ENCODE results near the gene ASPRV1. TPM values are rescaled to one million over a fixed set of nuclear protein-coding genes. Genes with fewer than 3 reads are reported as not detected.

ASPRV1 gene
- total RNA-seq, 1 experiment from 2014 or later = 0.48 TPM

DNA sequence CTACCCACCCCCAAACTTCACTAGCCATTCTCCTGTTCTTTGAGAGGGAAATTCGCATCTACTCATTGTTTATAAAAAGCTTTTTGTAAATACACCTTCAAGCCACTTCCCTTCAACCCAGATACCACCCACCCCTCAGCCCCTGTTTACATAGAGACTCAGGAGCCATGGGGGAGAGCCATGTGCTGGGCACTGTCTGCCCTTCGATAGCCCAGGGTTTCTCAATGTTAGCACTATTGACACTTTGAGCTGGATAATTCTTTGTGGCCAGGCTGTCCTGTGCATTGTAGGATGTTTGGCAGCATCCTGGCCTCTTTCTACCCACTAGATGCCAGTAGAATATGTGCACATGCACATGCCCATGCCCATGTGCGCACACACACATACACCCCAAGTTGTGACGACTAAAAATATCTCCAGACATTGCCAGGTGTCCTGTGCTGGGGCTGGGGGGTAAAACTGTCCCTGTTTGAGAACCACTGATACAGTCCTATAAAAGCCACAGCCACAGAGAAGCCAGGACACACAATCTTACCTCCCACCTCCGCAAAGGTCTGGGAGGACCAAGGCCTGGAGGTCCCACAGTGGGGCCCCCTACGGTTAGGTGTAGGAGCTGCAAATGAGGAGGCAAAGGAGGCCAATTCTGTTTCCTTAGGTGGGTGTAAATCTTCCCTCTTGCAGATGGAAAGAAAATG lies 44.5 kb upstream of the ASPRV1 start:
- no peak for TF ChIP-seq EZH2 (IDR thresholded peaks at IDR 0.05; ENCODE audit: low read depth)
- TF ChIP-seq, protein P1, sequence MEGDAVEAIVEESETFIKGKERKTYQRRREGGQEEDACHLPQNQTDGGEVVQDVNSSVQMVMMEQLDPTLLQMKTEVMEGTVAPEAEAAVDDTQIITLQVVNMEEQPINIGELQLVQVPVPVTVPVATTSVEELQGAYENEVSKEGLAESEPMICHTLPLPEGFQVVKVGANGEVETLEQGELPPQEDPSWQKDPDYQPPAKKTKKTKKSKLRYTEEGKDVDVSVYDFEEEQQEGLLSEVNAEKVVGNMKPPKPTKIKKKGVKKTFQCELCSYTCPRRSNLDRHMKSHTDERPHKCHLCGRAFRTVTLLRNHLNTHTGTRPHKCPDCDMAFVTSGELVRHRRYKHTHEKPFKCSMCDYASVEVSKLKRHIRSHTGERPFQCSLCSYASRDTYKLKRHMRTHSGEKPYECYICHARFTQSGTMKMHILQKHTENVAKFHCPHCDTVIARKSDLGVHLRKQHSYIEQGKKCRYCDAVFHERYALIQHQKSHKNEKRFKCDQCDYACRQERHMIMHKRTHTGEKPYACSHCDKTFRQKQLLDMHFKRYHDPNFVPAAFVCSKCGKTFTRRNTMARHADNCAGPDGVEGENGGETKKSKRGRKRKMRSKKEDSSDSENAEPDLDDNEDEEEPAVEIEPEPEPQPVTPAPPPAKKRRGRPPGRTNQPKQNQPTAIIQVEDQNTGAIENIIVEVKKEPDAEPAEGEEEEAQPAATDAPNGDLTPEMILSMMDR (conservative IDR thresholded peaks at IDR 0.05) = no peak
- POLR2A ChIA-PET (ENCODE audit: unreplicated experiment) = interaction anchor here (0.5 kb wide), 1 partner anchor 92 kb away, joined by 3 read pairs; no protein-coding TSS in a partner anchor
- Histone ChIP-seq H3F3A (ENCODE audit: insufficient read depth, low read depth) (peaks cover 4% of the 10 kb centered on the region), H3K4me3 (no peak overlapping the region), H3K9me2 (ENCODE audit: insufficient read depth) (no peaks in the 10 kb centered on the region), H3K36me3 (ENCODE audit: low read depth) (no peaks in the 10 kb centered on the region), H3K27ac (no peak overlapping the region), H4K20me1 (ENCODE audit: insufficient read depth) (no peaks in the 10 kb centered on the region), H3K79me2 (ENCODE audit: low read depth) (no peaks in the 10 kb centered on the region), H2AFZ (no peak overlapping the region), H3K9me3 (ENCODE audit: insufficient read depth, low read depth) (no peaks in the 10 kb centered on the region), H3K27me3 (ENCODE audit: insufficient read depth, low read depth) (no peaks in the 10 kb centered on the region), H3K4me2 (no peak overlapping the region), H3K4me1 (replicated peaks; ENCODE audit: insufficient read depth) (0 out of 2 replicates have a peak, but pooled peaks cover 11% of the 10 kb centered on the region)
- no peak for DNase-seq
- intact Hi-C loops (cut with micrococcal nuclease; ENCODE audit: unreplicated experiment) = no loop called here
- CTCF ChIA-PET = no interaction called here
- no TSS peak for BruUV-seq (replicated peaks)

DNA sequence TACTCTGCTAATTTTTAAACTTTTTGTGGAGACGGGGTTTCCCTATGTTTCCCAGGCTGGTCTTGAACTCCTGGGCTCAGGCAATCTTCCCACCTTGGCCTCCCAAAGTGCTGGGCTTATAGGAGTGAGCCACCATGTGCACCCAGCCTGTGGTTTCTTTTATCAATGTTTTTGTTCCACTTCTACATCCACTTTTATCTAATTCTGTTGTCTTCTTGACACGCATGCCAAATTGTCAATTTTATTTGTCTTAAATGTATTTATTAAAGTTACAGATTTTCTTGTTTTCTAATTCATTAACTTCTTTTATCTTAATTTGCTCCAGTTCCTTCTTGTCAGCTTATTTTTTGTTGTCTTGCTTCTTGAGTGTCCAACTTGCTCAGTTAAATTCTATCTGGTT lies 43.8 kb upstream of the ASPRV1 start:
- H3K36me3 ChIP-seq (ENCODE audit: low read depth) = no peaks in the 10 kb centered on the region
- no peak overlapping the region for H3K27ac ChIP-seq
- intact Hi-C loops (cut with micrococcal nuclease; ENCODE audit: unreplicated experiment) = no loop called here
- no peaks in the 10 kb centered on the region for H3K9me2 ChIP-seq (ENCODE audit: insufficient read depth)
- H3K9me3 ChIP-seq (ENCODE audit: insufficient read depth, low read depth) = no peaks in the 10 kb centered on the region
- no peaks in the 10 kb centered on the region for H3K79me2 ChIP-seq (ENCODE audit: low read depth)
- H3K27me3 ChIP-seq (ENCODE audit: insufficient read depth, low read depth) = no peaks in the 10 kb centered on the region
- no peak overlapping the region for H3K4me2 ChIP-seq
- H2AFZ ChIP-seq = no peak overlapping the region
- peaks cover 5% of the 10 kb centered on the region for H3F3A ChIP-seq (ENCODE audit: insufficient read depth, low read depth)
- DNase-seq = no peak
- ChIA-PET POLR2A (ENCODE audit: unreplicated experiment) (interaction anchor here (0.5 kb wide), 1 partner anchor 91 kb away, joined by 3 read pairs; no protein-coding TSS in a partner anchor), CTCF (no interaction called here)
- BruUV-seq (replicated peaks) = no TSS peak
- H3K4me3 ChIP-seq = no peak overlapping the region
- 0 out of 2 replicates have a peak, but pooled peaks cover 6% of the 10 kb centered on the region for H3K4me1 ChIP-seq (replicated peaks; ENCODE audit: insufficient read depth)
- TF ChIP-seq, protein P1 (conservative IDR thresholded peaks at IDR 0.05) = no peak
- no peaks in the 10 kb centered on the region for H4K20me1 ChIP-seq (ENCODE audit: insufficient read depth)

DNA sequence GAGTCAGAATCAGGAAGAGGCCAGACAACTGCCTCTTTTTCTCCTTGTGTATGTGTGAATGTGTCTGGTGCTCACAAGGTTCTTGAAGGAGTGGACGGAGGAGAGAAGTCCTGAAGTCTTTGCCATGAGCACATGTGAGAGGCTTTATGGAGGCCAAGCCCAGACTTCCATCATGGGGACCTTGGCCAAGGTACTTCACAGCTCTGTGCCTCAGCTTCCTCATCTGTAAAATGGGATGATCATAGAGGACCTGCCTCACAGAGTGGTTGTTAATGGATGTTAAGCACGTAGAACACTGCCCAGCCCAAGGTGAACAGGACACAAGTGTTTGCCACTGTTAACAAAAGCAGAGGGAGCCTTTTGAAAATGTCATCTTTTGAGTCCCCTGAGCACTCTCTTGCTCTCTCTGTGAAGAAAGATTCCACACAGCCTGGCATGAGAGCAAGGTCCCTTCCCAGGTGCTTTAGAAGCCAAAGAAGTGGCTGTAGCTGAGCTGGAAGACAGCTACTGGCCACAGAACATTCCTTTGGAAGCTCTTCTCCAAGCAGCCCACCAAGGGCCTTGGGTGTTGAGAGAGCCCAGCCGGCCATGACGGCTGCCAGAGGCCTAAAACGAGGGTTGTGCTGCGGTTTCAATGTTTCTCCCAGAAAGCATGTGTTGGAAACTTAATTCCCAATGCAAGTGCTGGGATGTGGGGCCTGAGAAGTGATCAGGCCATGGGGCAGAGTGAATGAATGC lies 41.8 kb upstream of the ASPRV1 start:
- no peak for DNase-seq
- no peaks in the 10 kb centered on the region for H3K27me3 ChIP-seq (ENCODE audit: insufficient read depth, low read depth)
- peaks cover 18% of the 10 kb centered on the region for H3K4me1 ChIP-seq (replicated peaks; ENCODE audit: insufficient read depth)
- H3K9me2 ChIP-seq (ENCODE audit: insufficient read depth) = no peaks in the 10 kb centered on the region
- H3K79me2 ChIP-seq (ENCODE audit: low read depth) = no peaks in the 10 kb centered on the region
- H4K20me1 ChIP-seq (ENCODE audit: insufficient read depth) = no peaks in the 10 kb centered on the region
- no peak overlapping the region for H3K4me2 ChIP-seq
- H3K36me3 ChIP-seq (ENCODE audit: low read depth) = no peaks in the 10 kb centered on the region
- no peak overlapping the region for H3K27ac ChIP-seq
- peaks cover 20% of the 10 kb centered on the region for H3F3A ChIP-seq (ENCODE audit: insufficient read depth, low read depth)
- no peak overlapping the region for H3K4me3 ChIP-seq
- intact Hi-C loops (cut with micrococcal nuclease; ENCODE audit: unreplicated experiment) = no loop called here
- no peak overlapping the region for H2AFZ ChIP-seq
- ChIA-PET CTCF (no interaction called here), POLR2A (ENCODE audit: unreplicated experiment) (interaction anchor here (0.6 kb wide), 1 partner anchor 49 kb away, joined by 3 read pairs; no protein-coding TSS in a partner anchor)
- TF ChIP-seq, protein P1 (conservative IDR thresholded peaks at IDR 0.05) = no peak
- no peak for TF ChIP-seq EZH2 (IDR thresholded peaks at IDR 0.05; ENCODE audit: low read depth)
- no peaks in the 10 kb centered on the region for H3K9me3 ChIP-seq (ENCODE audit: insufficient read depth, low read depth)
- BruUV-seq (replicated peaks) = no TSS peak
